Mucosa of descending colon (tissue), 3 donors: ENCODE data around the gene BHMT2. TPM values are rescaled to one million over a fixed set of nuclear protein-coding genes. Genes with fewer than 3 reads are reported as not detected.

Experiments
- ATAC-seq: fragments of 200-7000 bp; cut with Tn5 transposase; one replicate; pipeline ENCODE4 v1.9.1; 2020; ENCODE audit warnings: mild to moderate bottlenecking, moderate library complexity
- DNase-seq, 3 donors: peaks; one replicate each; pipeline ENCODE4 v3.0.0-alpha.2; 2020
- H3K36me3 ChIP-seq: fragments of 200-600 bp; one replicate; pipeline ENCODE4 v1.8.0; 2021; ENCODE audit warnings: low read depth, mild to moderate bottlenecking
- H3K4me1 ChIP-seq: fragments of 200-600 bp; one replicate; pipeline ENCODE4 v1.8.0; 2021; ENCODE audit warnings: low read depth, mild to moderate bottlenecking
- H3K4me3 ChIP-seq: fragments of 200-600 bp; one replicate; pipeline ENCODE4 v1.8.0; 2021; ENCODE audit warnings: mild to moderate bottlenecking
- H3K9me3 ChIP-seq: fragments of 200-600 bp; one replicate; pipeline ENCODE4 v1.8.0; 2021; ENCODE audit warnings: mild to moderate bottlenecking
- CTCF ChIP-seq: fragments of 200-600 bp; IDR thresholded peaks from one replicate; pipeline ENCODE4 v1.8.0; 2022; ENCODE audit warnings: antibody characterized with exemption, mild to moderate bottlenecking
- intact Hi-C, 2 donors: fragments of 100-400 bp; cut with DNase I in 1 of 2; cut with micrococcal nuclease in 1 of 2; formaldehyde crosslinking; loops; one replicate each; pipeline versions ENCODE4 v1.11.0 to v1.11.1; 2022; cut with DNase I, micrococcal nuclease
- total RNA-seq, 3 donors: library from RNA; stranded (reverse); fragmentation: NEBNext Ultra II Directional in 2 of 3; extraction: Animal tissue kit (Norgen Biotek cat#: 25700) in 2 of 3; gene quantifications; one replicate each; pipeline versions ENCODE4 v1.2.1 to v1.2.4, GENCODE V29; 2021 to 2023
- donor health status: DM: no; HTN: no; CAD: no; lungs with moderate emphysema.
- donor health status: DM: no; HTN: no; CAD: no.
- donor health status: DM: no; HTN: yes; CAD: no.

The BHMT2 gene
- total RNA-seq, 3 donors from 2014 or later, result 0.49 to 17.7 (median 0.70) TPM

GRCh38 chr5:79070350-79070667 is 742 bp downstream of the BHMT2 start:
- no peak overlapping the region for H3K4me3 ChIP-seq
- peak in 1 of 3 donors; percentile 4 for DNase-seq
- intact Hi-C loops, result no loop called here
- no peaks in the 10 kb centered on the region for H3K9me3 ChIP-seq
- no peaks in the 10 kb centered on the region for H3K36me3 ChIP-seq
- no peak for ATAC-seq
- H3K4me1 ChIP-seq, result no peaks in the 10 kb centered on the region
- no peak for TF ChIP-seq CTCF

- no peaks in the 10 kb centered on the region for H3K36me3 ChIP-seq
- no peak for ATAC-seq
- no peak for DNase-seq
- no peaks in the 10 kb centered on the region for H3K9me3 ChIP-seq
- intact Hi-C loops, result no loop called here
- H3K4me1 ChIP-seq, result no peaks in the 10 kb centered on the region
- TF ChIP-seq CTCF, result no peak
- no peak overlapping the region for H3K4me3 ChIP-seq
Observed at GRCh38 chr5:79074641-79075040, 5.1 kb downstream of the BHMT2 start.

- intact Hi-C loops, result no loop called here
Observed at GRCh38 chr5:79075646-79076426, 6.3 kb downstream of the BHMT2 start.

GRCh38 chr5:79076819-79077218 is 7.3 kb downstream of the BHMT2 start:
- Histone ChIP-seq H3K36me3 (no peaks in the 10 kb centered on the region), H3K9me3 (no peaks in the 10 kb centered on the region), H3K4me1 (no peaks in the 10 kb centered on the region), H3K4me3 (no peak overlapping the region)
- ATAC-seq (no peak), DNase-seq (no peak)
- TF ChIP-seq CTCF, result no peak
- intact Hi-C loops, result no loop called here

More at GRCh38 chr5:79075646-79076426, 6.3 kb downstream of the BHMT2 start:
- TF ChIP-seq CTCF, result no peak
- Histone ChIP-seq H3K4me3 (no peak overlapping the region), H3K9me3 (no peaks in the 10 kb centered on the region), H3K36me3 (no peaks in the 10 kb centered on the region), H3K4me1 (no peaks in the 10 kb centered on the region)
- ATAC-seq (no peak), DNase-seq (no peak)

- Histone ChIP-seq H3K36me3 (no peaks in the 10 kb centered on the region), H3K4me3 (no peak overlapping the region), H3K9me3 (no peaks in the 10 kb centered on the region), H3K4me1 (no peaks in the 10 kb centered on the region)
- no peak for TF ChIP-seq CTCF
- intact Hi-C loops, result no loop called here
- ATAC-seq (no peak), DNase-seq (no peak)
Observed at GRCh38 chr5:79077680-79078365, 8.3 kb downstream of the BHMT2 start.
